Measurements from ENCODE around the gene CNTLN. TPM values are rescaled to one million over a fixed set of nuclear protein-coding genes. Genes with fewer than 3 reads are reported as not detected.

CNTLN gene
- total and polyA plus RNA-seq, 2 experiments from 2014 or later, result 3.6 to 9.2 TPM

DNA sequence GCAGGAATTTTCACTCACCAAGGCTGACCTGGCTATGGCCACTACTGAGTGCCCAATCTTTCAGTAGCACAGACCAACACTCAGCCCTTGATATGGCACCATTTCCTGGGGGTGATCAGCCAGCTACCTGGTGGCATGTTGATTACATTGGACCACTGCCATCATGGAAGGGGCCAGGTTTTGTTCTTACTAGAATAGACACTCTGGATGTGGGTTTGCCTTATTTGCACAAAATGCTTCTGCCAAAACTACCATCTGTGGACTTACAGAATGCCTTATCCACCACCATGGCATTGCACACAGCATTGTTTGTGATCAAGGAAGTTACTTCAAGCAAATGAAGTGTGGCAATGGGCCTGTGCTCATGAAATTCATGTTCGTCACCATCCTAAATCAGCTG, 374.3 kb downstream of the CNTLN start:
- no peak overlapping the region for H2AFZ ChIP-seq
- no peaks in the 10 kb centered on the region for H3K9me3 ChIP-seq (ENCODE audit: low read depth)

DNA sequence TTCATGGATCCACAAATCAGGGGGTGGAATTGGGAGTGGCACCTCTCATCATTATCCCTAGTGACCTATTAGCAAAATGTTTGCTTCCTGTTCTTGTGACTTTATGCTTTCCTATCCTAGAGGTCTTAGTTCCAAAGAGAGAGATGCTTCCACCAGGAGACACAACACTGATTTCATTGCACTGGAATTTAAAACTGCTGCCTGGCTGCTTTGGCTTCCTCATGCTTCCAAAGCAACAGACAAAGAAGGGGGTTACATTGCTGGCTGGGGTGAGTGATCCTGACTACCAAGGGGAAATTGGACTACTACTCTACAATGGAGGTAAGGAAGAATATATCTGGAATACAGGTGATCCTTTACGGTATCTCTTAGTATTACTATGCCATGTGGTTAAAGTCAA, 374.9 kb downstream of the CNTLN start:
- H3K4me2 ChIP-seq, result no peak overlapping the region
- WGBS (ENCODE audit: low lambda C conversion rate, missing lambda C conversion rate), result 100% methylated on average over 1 of the region's 1 CpG
- no peaks in the 10 kb centered on the region for H3K36me3 ChIP-seq (replicated peaks; ENCODE audit: insufficient read depth, low read depth)
- H3K9me3 ChIP-seq (ENCODE audit: low read depth), result no peaks in the 10 kb centered on the region
- no peaks in the 10 kb centered on the region for H3K4me1 ChIP-seq (ENCODE audit: insufficient read depth)
- no peak overlapping the region for H2AFZ ChIP-seq
- no peaks in the 10 kb centered on the region for H3K79me2 ChIP-seq
- no peak overlapping the region for H3K27ac ChIP-seq
- TF ChIP-seq, protein P1, sequence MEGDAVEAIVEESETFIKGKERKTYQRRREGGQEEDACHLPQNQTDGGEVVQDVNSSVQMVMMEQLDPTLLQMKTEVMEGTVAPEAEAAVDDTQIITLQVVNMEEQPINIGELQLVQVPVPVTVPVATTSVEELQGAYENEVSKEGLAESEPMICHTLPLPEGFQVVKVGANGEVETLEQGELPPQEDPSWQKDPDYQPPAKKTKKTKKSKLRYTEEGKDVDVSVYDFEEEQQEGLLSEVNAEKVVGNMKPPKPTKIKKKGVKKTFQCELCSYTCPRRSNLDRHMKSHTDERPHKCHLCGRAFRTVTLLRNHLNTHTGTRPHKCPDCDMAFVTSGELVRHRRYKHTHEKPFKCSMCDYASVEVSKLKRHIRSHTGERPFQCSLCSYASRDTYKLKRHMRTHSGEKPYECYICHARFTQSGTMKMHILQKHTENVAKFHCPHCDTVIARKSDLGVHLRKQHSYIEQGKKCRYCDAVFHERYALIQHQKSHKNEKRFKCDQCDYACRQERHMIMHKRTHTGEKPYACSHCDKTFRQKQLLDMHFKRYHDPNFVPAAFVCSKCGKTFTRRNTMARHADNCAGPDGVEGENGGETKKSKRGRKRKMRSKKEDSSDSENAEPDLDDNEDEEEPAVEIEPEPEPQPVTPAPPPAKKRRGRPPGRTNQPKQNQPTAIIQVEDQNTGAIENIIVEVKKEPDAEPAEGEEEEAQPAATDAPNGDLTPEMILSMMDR (IDR thresholded peaks at IDR 0.05; ENCODE audit: poor library complexity), result no peak
- no peak for TF ChIP-seq EZH2phosphoT487 (IDR thresholded peaks at IDR 0.05; ENCODE audit: low read depth, severe bottlenecking, unreplicated experiment)
- TF ChIP-seq EZH2 (IDR thresholded peaks at IDR 0.05; ENCODE audit: borderline replicate concordance), result no peak
- no peaks in the 10 kb centered on the region for H3K9me2 ChIP-seq (replicated peaks; ENCODE audit: insufficient read depth)
- H4K20me1 ChIP-seq (ENCODE audit: insufficient read depth, poor library complexity, severe bottlenecking), result no peaks in the 10 kb centered on the region
- H3K27me3 ChIP-seq, result no peaks in the 10 kb centered on the region
- DNase-seq (ENCODE audit: low spot score), result no peak
- H3K4me3 ChIP-seq, result no peak overlapping the region

More for the DNA sequence above, 374.3 kb downstream of the CNTLN start:
- DNase-seq (ENCODE audit: low spot score), result no peak
- no peaks in the 10 kb centered on the region for H3K4me1 ChIP-seq (ENCODE audit: insufficient read depth)
- no peaks in the 10 kb centered on the region for H3K27me3 ChIP-seq
- H3K9me2 ChIP-seq (replicated peaks; ENCODE audit: insufficient read depth), result no peaks in the 10 kb centered on the region
- no peak overlapping the region for H3K4me3 ChIP-seq
- H3K27ac ChIP-seq, result no peak overlapping the region
- H3K36me3 ChIP-seq (replicated peaks; ENCODE audit: insufficient read depth, low read depth), result no peaks in the 10 kb centered on the region
- no peak for TF ChIP-seq EZH2phosphoT487 (IDR thresholded peaks at IDR 0.05; ENCODE audit: low read depth, severe bottlenecking, unreplicated experiment)
- no peak for TF ChIP-seq EZH2 (IDR thresholded peaks at IDR 0.05; ENCODE audit: borderline replicate concordance)
- TF ChIP-seq, protein P1 (IDR thresholded peaks at IDR 0.05; ENCODE audit: poor library complexity), result no peak
- H3K4me2 ChIP-seq, result no peak overlapping the region
- 95% methylated on average over 1 of the region's 1 CpG for WGBS (ENCODE audit: low lambda C conversion rate, missing lambda C conversion rate)
- no peaks in the 10 kb centered on the region for H3K79me2 ChIP-seq
- H4K20me1 ChIP-seq (ENCODE audit: insufficient read depth, poor library complexity, severe bottlenecking), result no peaks in the 10 kb centered on the region

DNA sequence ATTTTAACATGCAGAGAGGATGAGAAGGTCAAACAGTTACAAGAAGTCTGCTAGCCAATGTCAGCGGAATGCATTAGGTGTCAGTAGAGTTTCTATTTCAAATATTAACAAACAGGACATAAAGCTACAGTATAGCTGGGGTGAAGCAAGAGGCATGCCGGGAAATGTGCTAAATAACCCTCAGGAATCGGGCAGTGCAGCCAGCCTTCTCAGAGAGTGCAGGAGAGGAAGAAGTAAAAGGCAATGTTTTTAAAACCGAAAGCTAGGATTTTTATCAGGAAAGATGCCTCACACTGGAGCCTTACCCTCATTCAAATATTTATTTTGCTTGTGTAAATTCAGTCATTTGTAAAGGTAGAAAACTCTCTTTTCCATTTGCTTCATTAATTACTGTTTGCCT, 384.9 kb downstream of the CNTLN start:
- TF ChIP-seq EZH2phosphoT487 (IDR thresholded peaks at IDR 0.05; ENCODE audit: low read depth, severe bottlenecking, unreplicated experiment) (no peak), EZH2 (IDR thresholded peaks at IDR 0.05; ENCODE audit: borderline replicate concordance) (no peak)
- TF ChIP-seq, protein P1 (IDR thresholded peaks at IDR 0.05; ENCODE audit: poor library complexity), result no peak
- Histone ChIP-seq H3K36me3 (replicated peaks; ENCODE audit: insufficient read depth, low read depth) (no peaks in the 10 kb centered on the region), H3K27me3 (no peaks in the 10 kb centered on the region), H3K9me3 (ENCODE audit: low read depth) (no peaks in the 10 kb centered on the region), H3K9me2 (replicated peaks; ENCODE audit: insufficient read depth) (no peaks in the 10 kb centered on the region), H2AFZ (peak overlapping the region; percentile 30), H3K4me3 (no peak overlapping the region), H3K79me2 (no peaks in the 10 kb centered on the region), H3K4me2 (peak overlapping the region; percentile 66), H4K20me1 (ENCODE audit: insufficient read depth, poor library complexity, severe bottlenecking) (no peaks in the 10 kb centered on the region), H3K4me1 (ENCODE audit: insufficient read depth) (no peaks in the 10 kb centered on the region), H3K27ac (peak overlapping the region; percentile 20)
- peak; percentile 43 for DNase-seq (ENCODE audit: low spot score)
- WGBS (ENCODE audit: low lambda C conversion rate, missing lambda C conversion rate), result 27% methylated on average over 4 of the region's 4 CpGs

All from hepatocyte (in vitro differentiated cells).